Liver (tissue), 9 donors: ENCODE data around the gene FGF14. TPM values are rescaled to one million over a fixed set of nuclear protein-coding genes. Genes with fewer than 3 reads are reported as not detected.

Experiments used
- DNase-seq: peaks from one replicate; pipeline ENCODE4 v3.0.0-alpha.2; 2017; ENCODE audit warnings: low spot score
- H3K27ac ChIP-seq, 2 donors: one replicate each; pipeline ENCODE4 v1.7.0; 2013; ENCODE audit warnings: inconsistent platforms in 2 of 2, low read length in 2 of 2, control low read depth in 1 of 2, low read depth in 1 of 2, mild to moderate bottlenecking in 1 of 2
- H3K27me3 ChIP-seq, 4 donors: one replicate each; pipeline versions ENCODE4 v1.6.1 to v1.7.0; 2013; ENCODE audit warnings: low read length in 3 of 4, inconsistent platforms in 1 of 4, mild to moderate bottlenecking in 1 of 4, moderate library complexity in 1 of 4; ENCODE audit not compliant: control insufficient read depth in 4 of 4, insufficient read depth in 4 of 4
- H3K36me3 ChIP-seq, 4 donors: one replicate each; pipeline versions ENCODE4 v1.6.1 to v1.7.0; 2013; ENCODE audit warnings: low read length in 3 of 4, mild to moderate bottlenecking in 3 of 4, low read depth in 1 of 4, moderate library complexity in 1 of 4; ENCODE audit not compliant: control insufficient read depth in 4 of 4, insufficient read depth in 3 of 4
- H3K4me1 ChIP-seq, 4 donors: one replicate each; pipeline versions ENCODE4 v1.6.1 to v1.7.0; 2013; ENCODE audit warnings: low read length in 3 of 4, mild to moderate bottlenecking in 3 of 4, moderate library complexity in 1 of 4; ENCODE audit not compliant: control insufficient read depth in 4 of 4, insufficient read depth in 4 of 4
- H3K4me3 ChIP-seq, 3 donors: one replicate each; pipeline versions ENCODE4 v1.6.1 to v1.7.0; 2013; ENCODE audit warnings: low read length in 3 of 3, control low read depth in 1 of 3, low read depth in 1 of 3, mild to moderate bottlenecking in 1 of 3
- H3K9ac ChIP-seq, 2 donors: one replicate each; pipeline ENCODE4 v1.7.0; 2013; ENCODE audit warnings: low read length in 2 of 2, mild to moderate bottlenecking in 2 of 2, moderate library complexity in 2 of 2, control low read depth in 1 of 2, low read depth in 1 of 2
- H3K9me3 ChIP-seq, 4 donors: one replicate each; pipeline versions ENCODE4 v1.6.1 to v1.7.0; 2013; ENCODE audit warnings: low read length in 3 of 4; ENCODE audit not compliant: control insufficient read depth in 4 of 4
- EGR1 ChIP-seq, 2 donors: IDR thresholded peaks; 2 replicates each; pipeline ENCODE4 v1.6.1; 2016 to 2018; ENCODE audit warnings: antibody characterized with exemption in 2 of 2, low read depth in 2 of 2
- FOXA1 ChIP-seq: IDR thresholded peaks from 2 replicates; pipeline ENCODE4 v1.6.1; 2016; ENCODE audit warnings: antibody characterized with exemption
- FOXA2 ChIP-seq: IDR thresholded peaks from 2 replicates; pipeline ENCODE4 v1.6.1; 2016; ENCODE audit warnings: antibody characterized with exemption
- GABPA ChIP-seq, 2 donors: IDR thresholded peaks in 1 of 2; conservative IDR thresholded peaks in 1 of 2; 2 replicates each; pipeline ENCODE4 v1.6.1; 2016; ENCODE audit warnings: antibody characterized with exemption in 2 of 2, mild to moderate bottlenecking in 1 of 2, moderate library complexity in 1 of 2
- HNF4A ChIP-seq, 2 donors: conservative IDR thresholded peaks; 2 replicates each; pipeline ENCODE4 v1.6.1; 2016; ENCODE audit warnings: antibody characterized with exemption in 2 of 2, mild to moderate bottlenecking in 2 of 2
- HNF4G ChIP-seq: IDR thresholded peaks from 2 replicates; pipeline ENCODE4 v1.6.1; 2016; ENCODE audit warnings: antibody characterized with exemption
- JUND ChIP-seq, 2 donors: IDR thresholded peaks; 2 replicates each; pipeline ENCODE4 v1.6.1; 2016; ENCODE audit warnings: antibody characterized with exemption in 2 of 2
- NR2F2 ChIP-seq: IDR thresholded peaks from 2 replicates; pipeline ENCODE4 v1.6.1; 2016; ENCODE audit warnings: antibody characterized with exemption
- RAD21 ChIP-seq, 2 donors: IDR thresholded peaks; 2 replicates each; pipeline ENCODE4 v1.6.1; 2016; ENCODE audit warnings: antibody characterized with exemption in 2 of 2, mild to moderate bottlenecking in 2 of 2
- RXRA ChIP-seq, 2 donors: IDR thresholded peaks; 2 replicates each; pipeline ENCODE4 v1.6.1; 2017 to 2018; ENCODE audit warnings: antibody characterized with exemption in 2 of 2, mild to moderate bottlenecking in 1 of 2
- SP1 ChIP-seq: IDR thresholded peaks from 2 replicates; pipeline ENCODE4 v1.6.1; 2018; ENCODE audit warnings: antibody characterized with exemption, mild to moderate bottlenecking
- TAF1 ChIP-seq: conservative IDR thresholded peaks from 2 replicates; pipeline ENCODE4 v1.6.1; 2016; ENCODE audit warnings: antibody characterized with exemption, mild to moderate bottlenecking
- YY1 ChIP-seq: IDR thresholded peaks from 2 replicates; pipeline ENCODE4 v1.6.1; 2016; ENCODE audit warnings: antibody characterized with exemption, mild to moderate bottlenecking
- WGBS: extraction: QIAGEN DNeasy Blood & Tissue Kit; methylation state at CpG from one replicate; pipeline ENCODE4 v1.1.7; 2013; 5-methylcytosine and 5-hydroxymethylcytosine counted together
- polyA plus RNA-seq, 2 donors: library from polyadenylated mRNA; stranded (reverse) in 1 of 2; unstranded in 1 of 2; fragments of 200-250 nt in 1 of 2; fragments of >200 nt in 1 of 2; fragmentation: Nextera tagmentation in 1 of 2; extraction: Ambion mirVana in 1 of 2; gene quantifications; one replicate each; pipeline versions ENCODE4 v1.2.1 to v1.2.3, GENCODE V29; 2013 to 2015
- total RNA-seq, 2 donors: library from RNA; depleted of rRNA; stranded (reverse); fragments of >200 nt; gene quantifications; one replicate each; pipeline ENCODE4 v1.2.3, GENCODE V29; 2014
- TF ChIP-seq, protein P1 (sequence below): fragments of 150-350 bp; IDR thresholded peaks from 2 replicates; pipeline ENCODE4 v1.5.1; 2017; ENCODE audit warnings: improper control_type of control experiment, low read depth, low read length; ENCODE audit not compliant: missing input control
- TF ChIP-seq, protein P2 (sequence below): IDR thresholded peaks from 2 replicates; pipeline ENCODE4 v1.6.1; 2016; ENCODE audit warnings: antibody characterized with exemption, mild to moderate bottlenecking
- TF ChIP-seq, protein P3 (sequence below): IDR thresholded peaks from 2 replicates; pipeline ENCODE4 v1.6.1; 2016; ENCODE audit warnings: antibody characterized with exemption
- TF ChIP-seq, protein P4 (sequence below): IDR thresholded peaks from 2 replicates; pipeline ENCODE4 v1.6.1; 2016; ENCODE audit warnings: antibody characterized with exemption
- TF ChIP-seq, protein P5 (sequence below): IDR thresholded peaks from 2 replicates; pipeline ENCODE4 v1.6.1; 2016; ENCODE audit warnings: antibody characterized with exemption
- donor health status: healthy.
- donor health status: healthy.
- donor health status: healthy.
- donor health status: healthy.
- donor health status: healthy.

Gene FGF14
- total and polyA plus RNA-seq, 4 donors: 0.05 to 3.3 (median 1.0) TPM

DNA sequence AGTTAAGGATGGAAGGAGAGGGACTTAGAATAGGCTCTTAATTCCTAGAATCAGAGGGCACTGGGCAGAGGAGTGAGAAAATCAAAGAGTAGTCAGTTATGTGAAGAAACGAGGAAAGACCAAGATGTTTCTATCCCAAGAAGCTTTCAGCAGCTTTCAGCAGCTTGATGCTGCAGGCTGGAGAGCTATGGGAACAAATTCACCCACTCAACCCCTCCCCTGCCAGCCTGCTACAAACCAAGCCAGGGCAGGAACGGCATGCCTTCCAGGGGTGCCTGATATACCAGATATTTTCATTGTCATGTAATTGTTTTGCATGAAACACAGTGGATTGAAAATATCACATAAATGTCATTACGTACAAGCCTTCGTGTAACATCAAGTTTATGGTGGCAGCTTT is 262.2 kb downstream of the FGF14 start:
- Histone ChIP-seq H3K4me1 (peaks cover 0 to 16% (median 6%) of the 10 kb centered on the region in 4 donors), H3K4me3 (no peak overlapping the region), H3K27ac (no peak overlapping the region), H3K36me3 (no peaks in the 10 kb centered on the region), H3K27me3 (no peaks in the 10 kb centered on the region), H3K9ac (no peak overlapping the region), H3K9me3 (no peaks in the 10 kb centered on the region)
- whole genome bisulfite sequencing: 87% methylated on average over 4 of the region's 4 CpGs
- TF ChIP-seq, protein P1, sequence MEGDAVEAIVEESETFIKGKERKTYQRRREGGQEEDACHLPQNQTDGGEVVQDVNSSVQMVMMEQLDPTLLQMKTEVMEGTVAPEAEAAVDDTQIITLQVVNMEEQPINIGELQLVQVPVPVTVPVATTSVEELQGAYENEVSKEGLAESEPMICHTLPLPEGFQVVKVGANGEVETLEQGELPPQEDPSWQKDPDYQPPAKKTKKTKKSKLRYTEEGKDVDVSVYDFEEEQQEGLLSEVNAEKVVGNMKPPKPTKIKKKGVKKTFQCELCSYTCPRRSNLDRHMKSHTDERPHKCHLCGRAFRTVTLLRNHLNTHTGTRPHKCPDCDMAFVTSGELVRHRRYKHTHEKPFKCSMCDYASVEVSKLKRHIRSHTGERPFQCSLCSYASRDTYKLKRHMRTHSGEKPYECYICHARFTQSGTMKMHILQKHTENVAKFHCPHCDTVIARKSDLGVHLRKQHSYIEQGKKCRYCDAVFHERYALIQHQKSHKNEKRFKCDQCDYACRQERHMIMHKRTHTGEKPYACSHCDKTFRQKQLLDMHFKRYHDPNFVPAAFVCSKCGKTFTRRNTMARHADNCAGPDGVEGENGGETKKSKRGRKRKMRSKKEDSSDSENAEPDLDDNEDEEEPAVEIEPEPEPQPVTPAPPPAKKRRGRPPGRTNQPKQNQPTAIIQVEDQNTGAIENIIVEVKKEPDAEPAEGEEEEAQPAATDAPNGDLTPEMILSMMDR: no peak
- TF ChIP-seq SP1 (no peak), FOXA1 (no peak), HNF4G (no peak), GABPA (IDR thresholded peaks at IDR 0.05 in 1 of 2, conservative IDR thresholded peaks at IDR 0.05 in 1 of 2) (no peak), JUND (IDR thresholded peaks at IDR 0.05) (no peak), RXRA (IDR thresholded peaks at IDR 0.05) (no peak), FOXA2 (no peak), NR2F2 (no peak), RAD21 (IDR thresholded peaks at IDR 0.05) (no peak), YY1 (no peak), HNF4A (conservative IDR thresholded peaks at IDR 0.05) (no peak), EGR1 (IDR thresholded peaks at IDR 0.05; ENCODE audit: low read depth in 2 of 2) (no peak), TAF1 (no peak)
- TF ChIP-seq, protein P2, sequence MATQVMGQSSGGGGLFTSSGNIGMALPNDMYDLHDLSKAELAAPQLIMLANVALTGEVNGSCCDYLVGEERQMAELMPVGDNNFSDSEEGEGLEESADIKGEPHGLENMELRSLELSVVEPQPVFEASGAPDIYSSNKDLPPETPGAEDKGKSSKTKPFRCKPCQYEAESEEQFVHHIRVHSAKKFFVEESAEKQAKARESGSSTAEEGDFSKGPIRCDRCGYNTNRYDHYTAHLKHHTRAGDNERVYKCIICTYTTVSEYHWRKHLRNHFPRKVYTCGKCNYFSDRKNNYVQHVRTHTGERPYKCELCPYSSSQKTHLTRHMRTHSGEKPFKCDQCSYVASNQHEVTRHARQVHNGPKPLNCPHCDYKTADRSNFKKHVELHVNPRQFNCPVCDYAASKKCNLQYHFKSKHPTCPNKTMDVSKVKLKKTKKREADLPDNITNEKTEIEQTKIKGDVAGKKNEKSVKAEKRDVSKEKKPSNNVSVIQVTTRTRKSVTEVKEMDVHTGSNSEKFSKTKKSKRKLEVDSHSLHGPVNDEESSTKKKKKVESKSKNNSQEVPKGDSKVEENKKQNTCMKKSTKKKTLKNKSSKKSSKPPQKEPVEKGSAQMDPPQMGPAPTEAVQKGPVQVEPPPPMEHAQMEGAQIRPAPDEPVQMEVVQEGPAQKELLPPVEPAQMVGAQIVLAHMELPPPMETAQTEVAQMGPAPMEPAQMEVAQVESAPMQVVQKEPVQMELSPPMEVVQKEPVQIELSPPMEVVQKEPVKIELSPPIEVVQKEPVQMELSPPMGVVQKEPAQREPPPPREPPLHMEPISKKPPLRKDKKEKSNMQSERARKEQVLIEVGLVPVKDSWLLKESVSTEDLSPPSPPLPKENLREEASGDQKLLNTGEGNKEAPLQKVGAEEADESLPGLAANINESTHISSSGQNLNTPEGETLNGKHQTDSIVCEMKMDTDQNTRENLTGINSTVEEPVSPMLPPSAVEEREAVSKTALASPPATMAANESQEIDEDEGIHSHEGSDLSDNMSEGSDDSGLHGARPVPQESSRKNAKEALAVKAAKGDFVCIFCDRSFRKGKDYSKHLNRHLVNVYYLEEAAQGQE: no peak
- TF ChIP-seq, protein P3, sequence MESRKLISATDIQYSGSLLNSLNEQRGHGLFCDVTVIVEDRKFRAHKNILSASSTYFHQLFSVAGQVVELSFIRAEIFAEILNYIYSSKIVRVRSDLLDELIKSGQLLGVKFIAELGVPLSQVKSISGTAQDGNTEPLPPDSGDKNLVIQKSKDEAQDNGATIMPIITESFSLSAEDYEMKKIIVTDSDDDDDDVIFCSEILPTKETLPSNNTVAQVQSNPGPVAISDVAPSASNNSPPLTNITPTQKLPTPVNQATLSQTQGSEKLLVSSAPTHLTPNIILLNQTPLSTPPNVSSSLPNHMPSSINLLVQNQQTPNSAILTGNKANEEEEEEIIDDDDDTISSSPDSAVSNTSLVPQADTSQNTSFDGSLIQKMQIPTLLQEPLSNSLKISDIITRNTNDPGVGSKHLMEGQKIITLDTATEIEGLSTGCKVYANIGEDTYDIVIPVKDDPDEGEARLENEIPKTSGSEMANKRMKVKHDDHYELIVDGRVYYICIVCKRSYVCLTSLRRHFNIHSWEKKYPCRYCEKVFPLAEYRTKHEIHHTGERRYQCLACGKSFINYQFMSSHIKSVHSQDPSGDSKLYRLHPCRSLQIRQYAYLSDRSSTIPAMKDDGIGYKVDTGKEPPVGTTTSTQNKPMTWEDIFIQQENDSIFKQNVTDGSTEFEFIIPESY: no peak
- TF ChIP-seq, protein P4, sequence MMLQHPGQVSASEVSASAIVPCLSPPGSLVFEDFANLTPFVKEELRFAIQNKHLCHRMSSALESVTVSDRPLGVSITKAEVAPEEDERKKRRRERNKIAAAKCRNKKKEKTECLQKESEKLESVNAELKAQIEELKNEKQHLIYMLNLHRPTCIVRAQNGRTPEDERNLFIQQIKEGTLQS: no peak
- TF ChIP-seq, protein P5, sequence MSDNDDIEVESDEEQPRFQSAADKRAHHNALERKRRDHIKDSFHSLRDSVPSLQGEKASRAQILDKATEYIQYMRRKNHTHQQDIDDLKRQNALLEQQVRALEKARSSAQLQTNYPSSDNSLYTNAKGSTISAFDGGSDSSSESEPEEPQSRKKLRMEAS: no peak
- no peak for DNase-seq
